Naive thymus-derived CD4-positive, alpha-beta T cell (primary cell): Measurements from ENCODE around the gene MYO7A. TPM values are rescaled to one million over a fixed set of nuclear protein-coding genes. Genes with fewer than 3 reads are reported as not detected.

Source experiments
- polyA plus RNA-seq, 2 donors: library from polyadenylated mRNA; unstranded; fragments of 300-500 nt; fragmentation: Illumina TruSeq; gene quantifications; one replicate each; pipeline ENCODE4 v1.2.3, GENCODE V29; 2021
- total RNA-seq, 6 experiments: library from RNA in 5 of 6; stranded (reverse) in 5 of 6; gene quantifications; 1 replicate in 5 of 6; 2 replicates in 1 of 6; pipeline ENCODE4 v1.2.3 and lab custom pipeline; 2021 to 2026

MYO7A gene
- total and polyA plus RNA-seq, 7 experiments from 2014 or later, result 0.07 to 2.5 (median 0.27) TPM; not detected in 2

Other genes with a start within 250 kb of the MYO7A start
- not detected for gene B3GNT6, start 93.8 kb upstream of the MYO7A start, total RNA-seq
- not detected for gene B3GNT6, start 93.8 kb upstream of the MYO7A start, polyA plus RNA-seq
- gene CAPN5, start 61.3 kb upstream of the MYO7A start, total RNA-seq, result 1 to 10 TPM in 4 of 5 experiments, under 1 TPM in 1; 0.94 to 5.8 (median 5.6) TPM
- 1 to 10 TPM; 3.0 to 5.8 TPM for gene CAPN5, start 61.3 kb upstream of the MYO7A start, polyA plus RNA-seq
- gene OMP, start 25.4 kb upstream of the MYO7A start, total RNA-seq, result 1 to 10 TPM in 1 of 5 experiments, not detected in 4; 1.1 TPM
- gene OMP, start 25.4 kb upstream of the MYO7A start, polyA plus RNA-seq, result not detected
- gene GDPD4, start 173.4 kb downstream of the MYO7A start, total RNA-seq, result not detected
- not detected for gene GDPD4, start 173.4 kb downstream of the MYO7A start, polyA plus RNA-seq